ENCODE measurements around the gene AKT1.

- no peak for TF ChIP-seq EP300 (IDR thresholded peaks at IDR 0.05)
- TF ChIP-seq, protein P1, sequence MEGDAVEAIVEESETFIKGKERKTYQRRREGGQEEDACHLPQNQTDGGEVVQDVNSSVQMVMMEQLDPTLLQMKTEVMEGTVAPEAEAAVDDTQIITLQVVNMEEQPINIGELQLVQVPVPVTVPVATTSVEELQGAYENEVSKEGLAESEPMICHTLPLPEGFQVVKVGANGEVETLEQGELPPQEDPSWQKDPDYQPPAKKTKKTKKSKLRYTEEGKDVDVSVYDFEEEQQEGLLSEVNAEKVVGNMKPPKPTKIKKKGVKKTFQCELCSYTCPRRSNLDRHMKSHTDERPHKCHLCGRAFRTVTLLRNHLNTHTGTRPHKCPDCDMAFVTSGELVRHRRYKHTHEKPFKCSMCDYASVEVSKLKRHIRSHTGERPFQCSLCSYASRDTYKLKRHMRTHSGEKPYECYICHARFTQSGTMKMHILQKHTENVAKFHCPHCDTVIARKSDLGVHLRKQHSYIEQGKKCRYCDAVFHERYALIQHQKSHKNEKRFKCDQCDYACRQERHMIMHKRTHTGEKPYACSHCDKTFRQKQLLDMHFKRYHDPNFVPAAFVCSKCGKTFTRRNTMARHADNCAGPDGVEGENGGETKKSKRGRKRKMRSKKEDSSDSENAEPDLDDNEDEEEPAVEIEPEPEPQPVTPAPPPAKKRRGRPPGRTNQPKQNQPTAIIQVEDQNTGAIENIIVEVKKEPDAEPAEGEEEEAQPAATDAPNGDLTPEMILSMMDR (IDR thresholded peaks at IDR 0.05), result no peak
Observed at GRCh38 chr14:104799244-104800014, 3.9 kb upstream of the AKT1 start.
